ENCODE data around the gene NET1.

DNA sequence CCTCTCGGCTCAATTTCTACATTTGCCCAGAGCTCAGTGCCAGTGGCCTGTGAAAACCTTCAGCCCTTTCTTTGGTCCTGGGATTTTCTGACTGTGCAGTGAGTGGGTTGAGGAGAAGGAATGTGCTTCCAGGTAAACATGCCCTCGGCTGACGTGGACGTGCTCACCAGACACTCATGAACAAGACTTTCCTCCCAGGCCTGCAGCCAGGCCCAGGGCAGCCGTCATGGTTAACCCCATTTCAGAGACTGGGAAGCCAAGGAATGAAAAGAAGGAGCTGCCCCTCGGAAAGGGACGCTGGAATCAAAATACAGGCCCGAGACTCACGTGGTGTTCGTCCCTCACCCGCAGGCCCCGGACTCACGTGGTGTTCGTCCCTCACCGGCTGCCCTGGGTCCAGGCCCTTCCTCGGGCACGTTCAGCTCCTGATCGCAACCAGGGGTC is 95.8 kb downstream of the NET1 start:
- TF ChIP-seq CTCF (IDR thresholded peaks at IDR 0.05; ENCODE audit: low read depth, low read length) (no peak), EZH2phosphoT487 (IDR thresholded peaks at IDR 0.05; ENCODE audit: low read depth) (no peak)
